Measurements from ENCODE around the gene ANTXR1.

Gene ANTXR1

DNA sequence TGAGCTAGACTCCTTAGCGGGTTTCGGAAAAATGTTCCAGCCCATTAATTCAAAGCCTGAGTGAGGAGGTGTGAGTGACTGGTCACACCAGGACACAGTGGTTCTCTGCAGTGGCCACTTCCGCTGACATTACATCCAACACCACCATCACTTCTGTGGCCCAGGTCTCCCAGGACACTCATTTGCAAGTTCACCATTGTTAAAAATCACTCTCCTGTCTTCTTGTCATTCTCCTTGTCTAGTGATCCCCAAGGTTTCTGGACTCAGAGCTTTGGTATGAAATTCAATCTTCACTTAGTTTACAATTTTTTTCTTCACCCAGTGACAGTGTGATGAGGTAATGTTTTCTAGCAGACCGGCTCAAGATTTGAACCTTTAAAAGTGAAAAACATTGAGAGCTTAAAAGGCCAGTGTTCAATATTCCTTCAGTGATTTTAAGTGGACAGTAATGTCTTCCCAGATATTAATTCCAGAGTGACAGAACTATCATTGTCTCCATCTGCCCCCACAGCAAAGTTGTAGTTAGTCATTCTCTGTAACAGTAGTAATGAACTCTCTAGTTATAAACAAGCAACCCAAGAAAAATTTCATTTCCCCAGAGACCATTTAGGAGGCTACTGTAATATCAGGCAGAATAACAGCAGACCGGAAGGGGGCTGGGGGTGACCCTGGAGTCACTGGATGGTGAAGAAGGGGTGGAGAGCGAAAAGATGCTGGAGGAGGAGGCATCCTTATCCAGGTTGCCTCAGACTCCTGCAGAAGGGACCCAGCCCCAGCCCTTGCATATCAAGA is 209.2 kb downstream of the ANTXR1 start:
- peaks cover 0 to 2% (median 0%) of the 10 kb centered on the region in 5 experiments for H3K27me3 ChIP-seq (replicated peaks in 2 of 5; ENCODE audit: control insufficient read depth in 4 of 5, insufficient read depth in 5 of 5, low read length in 4 of 5)
- no peak overlapping the region for H3K4me3 ChIP-seq (ENCODE audit: control insufficient read depth in 1 of 7, extremely low read depth in 1 of 7, insufficient read depth in 4 of 7, low read depth in 2 of 7, low read length in 6 of 7)
- peaks cover 0 to 2% (median 0%) of the 10 kb centered on the region in 5 experiments for H3K9me3 ChIP-seq (ENCODE audit: control extremely low read depth in 1 of 5, control insufficient read depth in 4 of 5, insufficient read depth in 2 of 5, low read depth in 1 of 5, low read length in 4 of 5)
- WGBS (ENCODE audit: insufficient coverage): 100% methylated on average over 3 of the region's 6 CpGs
- H3K36me3 ChIP-seq (ENCODE audit: control insufficient read depth in 4 of 4, insufficient read depth in 4 of 4, low read length in 3 of 4): no peaks in the 10 kb centered on the region
- peaks cover 0 to 7% (median under 1%) of the 10 kb centered on the region in 4 experiments for H3K4me1 ChIP-seq (ENCODE audit: control extremely low read depth in 1 of 4, control insufficient read depth in 4 of 4, insufficient read depth in 4 of 4, low read length in 3 of 4)
- POLR2A ChIA-PET: no interaction called here
- DNase-seq: no peak
- CTCF ChIA-PET: interaction anchor here (1.0 kb wide), 1 partner anchor 9 kb away, joined by 3 read pairs; no protein-coding TSS in a partner anchor
- H3K27ac ChIP-seq (ENCODE audit: insufficient read depth in 1 of 2, low read depth in 1 of 2, low read length in 2 of 2, poor library complexity in 1 of 2, severe bottlenecking in 2 of 2): no peak overlapping the region

- no peaks in the 10 kb centered on the region for H3K36me3 ChIP-seq (ENCODE audit: control insufficient read depth in 4 of 4, insufficient read depth in 4 of 4, low read length in 3 of 4)
- no CpG with 5 or more reads among the region's 3 CpGs for WGBS (ENCODE audit: insufficient coverage)
- H3K9me3 ChIP-seq (ENCODE audit: control extremely low read depth in 1 of 5, control insufficient read depth in 4 of 5, insufficient read depth in 2 of 5, low read depth in 1 of 5, low read length in 4 of 5): peaks cover 0 to 2% (median 0%) of the 10 kb centered on the region in 5 experiments
- H3K4me3 ChIP-seq (ENCODE audit: control insufficient read depth in 1 of 7, extremely low read depth in 1 of 7, insufficient read depth in 4 of 7, low read depth in 2 of 7, low read length in 6 of 7): no peak overlapping the region
- H3K27me3 ChIP-seq (replicated peaks in 2 of 5; ENCODE audit: control insufficient read depth in 4 of 5, insufficient read depth in 5 of 5, low read length in 4 of 5): peaks cover 0 to 2% (median 0%) of the 10 kb centered on the region in 5 experiments
- DNase-seq: no peak
- peaks cover 0 to 6% (median 0%) of the 10 kb centered on the region in 4 experiments for H3K4me1 ChIP-seq (ENCODE audit: control extremely low read depth in 1 of 4, control insufficient read depth in 4 of 4, insufficient read depth in 4 of 4, low read length in 3 of 4)
- no peak overlapping the region for H3K27ac ChIP-seq (ENCODE audit: insufficient read depth in 1 of 2, low read depth in 1 of 2, low read length in 2 of 2, poor library complexity in 1 of 2, severe bottlenecking in 2 of 2)
- POLR2A ChIA-PET: no interaction called here
- CTCF ChIA-PET: no interaction called here
These were observed 210.1 kb downstream of the ANTXR1 start for GRCh38 chr2:69222953-69223658.

DNA sequence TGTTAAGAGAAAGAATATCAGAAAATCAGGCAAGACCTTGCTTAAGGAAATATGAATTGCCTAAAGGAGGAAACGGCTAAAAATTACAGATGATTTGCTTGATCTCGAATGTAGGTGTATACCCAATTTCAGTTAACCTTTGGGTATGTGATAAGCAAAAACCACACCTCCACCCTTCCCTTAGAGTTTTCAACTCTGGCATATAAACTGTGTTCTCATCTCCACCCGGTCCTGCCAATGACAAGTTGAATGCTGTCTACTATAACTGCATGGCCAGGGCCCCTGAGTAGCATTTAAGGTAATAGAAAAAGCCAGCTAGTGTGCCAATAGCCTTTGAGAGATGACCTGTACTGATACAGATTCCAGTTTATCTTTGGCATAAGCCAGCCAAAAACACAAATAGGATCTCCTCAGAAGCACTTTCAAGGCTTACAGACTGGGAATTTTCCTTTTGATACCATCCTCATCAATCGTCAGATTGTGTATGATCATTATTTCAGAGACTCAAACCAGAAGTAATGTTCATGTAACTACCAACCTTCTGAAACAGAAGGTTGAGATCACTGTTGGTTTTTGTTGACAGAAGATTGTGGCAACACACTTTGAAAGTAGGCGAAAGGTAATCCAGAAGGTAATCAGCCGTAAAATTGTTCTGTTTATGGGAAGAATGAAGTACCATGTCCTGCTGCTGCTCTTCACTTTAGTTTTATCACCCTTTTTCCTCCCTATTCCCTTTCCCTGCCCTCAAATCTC is 211.0 kb downstream of the ANTXR1 start:
- H3K4me1 ChIP-seq (ENCODE audit: control extremely low read depth in 1 of 4, control insufficient read depth in 4 of 4, insufficient read depth in 4 of 4, low read length in 3 of 4): peaks cover 0 to 6% (median 0%) of the 10 kb centered on the region in 4 experiments
- peaks cover 0 to 2% (median 0%) of the 10 kb centered on the region in 5 experiments for H3K9me3 ChIP-seq (ENCODE audit: control extremely low read depth in 1 of 5, control insufficient read depth in 4 of 5, insufficient read depth in 2 of 5, low read depth in 1 of 5, low read length in 4 of 5)
- no peak overlapping the region for H3K27ac ChIP-seq (ENCODE audit: insufficient read depth in 1 of 2, low read depth in 1 of 2, low read length in 2 of 2, poor library complexity in 1 of 2, severe bottlenecking in 2 of 2)
- POLR2A ChIA-PET: no interaction called here
- WGBS (ENCODE audit: insufficient coverage): 100% methylated on average over 3 of the region's 6 CpGs
- H3K27me3 ChIP-seq (replicated peaks in 2 of 5; ENCODE audit: control insufficient read depth in 4 of 5, insufficient read depth in 5 of 5, low read length in 4 of 5): peaks cover 0 to 2% (median 0%) of the 10 kb centered on the region in 5 experiments
- no peak overlapping the region for H3K4me3 ChIP-seq (ENCODE audit: control insufficient read depth in 1 of 7, extremely low read depth in 1 of 7, insufficient read depth in 4 of 7, low read depth in 2 of 7, low read length in 6 of 7)
- CTCF ChIA-PET: no interaction called here
- DNase-seq: no peak
- H3K36me3 ChIP-seq (ENCODE audit: control insufficient read depth in 4 of 4, insufficient read depth in 4 of 4, low read length in 3 of 4): no peaks in the 10 kb centered on the region

GRCh38 chr2:69224512-69224837 is 211.5 kb downstream of the ANTXR1 start:
- Histone ChIP-seq H3K4me3 (ENCODE audit: control insufficient read depth in 1 of 7, extremely low read depth in 1 of 7, insufficient read depth in 4 of 7, low read depth in 2 of 7, low read length in 6 of 7) (no peak overlapping the region), H3K36me3 (ENCODE audit: control insufficient read depth in 4 of 4, insufficient read depth in 4 of 4, low read length in 3 of 4) (no peaks in the 10 kb centered on the region), H3K27ac (ENCODE audit: insufficient read depth in 1 of 2, low read depth in 1 of 2, low read length in 2 of 2, poor library complexity in 1 of 2, severe bottlenecking in 2 of 2) (no peak overlapping the region), H3K4me1 (ENCODE audit: control extremely low read depth in 1 of 4, control insufficient read depth in 4 of 4, insufficient read depth in 4 of 4, low read length in 3 of 4) (peaks cover 0 to 3% (median 0%) of the 10 kb centered on the region in 4 experiments), H3K9me3 (ENCODE audit: control extremely low read depth in 1 of 5, control insufficient read depth in 4 of 5, insufficient read depth in 2 of 5, low read depth in 1 of 5, low read length in 4 of 5) (peaks cover 0 to 2% (median 0%) of the 10 kb centered on the region in 5 experiments), H3K27me3 (replicated peaks in 2 of 5; ENCODE audit: control insufficient read depth in 4 of 5, insufficient read depth in 5 of 5, low read length in 4 of 5) (peaks cover 0 to 2% (median 0%) of the 10 kb centered on the region in 5 experiments)
- WGBS (ENCODE audit: insufficient coverage): 83% methylated on average over 1 of the region's 3 CpGs
- POLR2A ChIA-PET: no interaction called here
- CTCF ChIA-PET: no interaction called here
- DNase-seq: no peak

- ChIA-PET CTCF (interaction anchor here (1.1 kb wide), 1 partner anchor 81 kb away, joined by 4 read pairs; no protein-coding TSS in a partner anchor), POLR2A (no interaction called here)
- Histone ChIP-seq H3K27ac (ENCODE audit: insufficient read depth in 1 of 2, low read depth in 1 of 2, low read length in 2 of 2, poor library complexity in 1 of 2, severe bottlenecking in 2 of 2) (no peak overlapping the region), H3K9me3 (ENCODE audit: control extremely low read depth in 1 of 5, control insufficient read depth in 4 of 5, insufficient read depth in 2 of 5, low read depth in 1 of 5, low read length in 4 of 5) (peaks cover 0 to 2% (median 0%) of the 10 kb centered on the region in 5 experiments), H3K27me3 (replicated peaks in 2 of 5; ENCODE audit: control insufficient read depth in 4 of 5, insufficient read depth in 5 of 5, low read length in 4 of 5) (peaks cover 0 to 2% (median 0%) of the 10 kb centered on the region in 5 experiments), H3K4me3 (ENCODE audit: control insufficient read depth in 1 of 7, extremely low read depth in 1 of 7, insufficient read depth in 4 of 7, low read depth in 2 of 7, low read length in 6 of 7) (no peak overlapping the region), H3K4me1 (ENCODE audit: control extremely low read depth in 1 of 4, control insufficient read depth in 4 of 4, insufficient read depth in 4 of 4, low read length in 3 of 4) (no peaks in the 10 kb centered on the region), H3K36me3 (ENCODE audit: control insufficient read depth in 4 of 4, insufficient read depth in 4 of 4, low read length in 3 of 4) (no peaks in the 10 kb centered on the region)
- WGBS (ENCODE audit: insufficient coverage): 100% methylated on average over 2 of the region's 2 CpGs
- DNase-seq: no peak
These were observed 213.0 kb downstream of the ANTXR1 start for GRCh38 chr2:69225933-69226332.

GRCh38 chr2:69226903-69227302 is 213.9 kb downstream of the ANTXR1 start:
- ChIA-PET CTCF (interaction anchor here (1.1 kb wide), 1 partner anchor 80 kb away, joined by 4 read pairs; no protein-coding TSS in a partner anchor), POLR2A (no interaction called here)
- peaks cover 0 to 2% (median 0%) of the 10 kb centered on the region in 5 experiments for H3K9me3 ChIP-seq (ENCODE audit: control extremely low read depth in 1 of 5, control insufficient read depth in 4 of 5, insufficient read depth in 2 of 5, low read depth in 1 of 5, low read length in 4 of 5)
- 97% methylated on average over 3 of the region's 3 CpGs for WGBS (ENCODE audit: insufficient coverage)
- no peak overlapping the region for H3K27ac ChIP-seq (ENCODE audit: insufficient read depth in 1 of 2, low read depth in 1 of 2, low read length in 2 of 2, poor library complexity in 1 of 2, severe bottlenecking in 2 of 2)
- peaks cover 0 to 2% (median 0%) of the 10 kb centered on the region in 5 experiments for H3K27me3 ChIP-seq (replicated peaks in 2 of 5; ENCODE audit: control insufficient read depth in 4 of 5, insufficient read depth in 5 of 5, low read length in 4 of 5)
- no peaks in the 10 kb centered on the region for H3K4me1 ChIP-seq (ENCODE audit: control extremely low read depth in 1 of 4, control insufficient read depth in 4 of 4, insufficient read depth in 4 of 4, low read length in 3 of 4)
- DNase-seq: no peak
- no peaks in the 10 kb centered on the region for H3K36me3 ChIP-seq (ENCODE audit: control insufficient read depth in 4 of 4, insufficient read depth in 4 of 4, low read length in 3 of 4)
- no peak overlapping the region for H3K4me3 ChIP-seq (ENCODE audit: control insufficient read depth in 1 of 7, extremely low read depth in 1 of 7, insufficient read depth in 4 of 7, low read depth in 2 of 7, low read length in 6 of 7)

Measured in common myeloid progenitor, CD34-positive (primary cell).